ENCODE results near the gene SPATS2.
"Not testable (repeated sequence)": the region's sequence is repeated elsewhere in the genome, so short reads cannot be mapped to it uniquely, and the experiment has no call there.

SPATS2 gene

GRCh38 chr12:49349266-49349665 is 18.0 kb upstream of the SPATS2 start:
- DNase-seq (ENCODE audit: low read depth in 2 of 3, low spot score in 2 of 3), result no peak

- DNase-seq (ENCODE audit: low read depth in 2 of 3, low spot score in 2 of 3), result no peak
These were observed 14.9 kb upstream of the SPATS2 start for GRCh38 chr12:49352351-49352750.

DNA sequence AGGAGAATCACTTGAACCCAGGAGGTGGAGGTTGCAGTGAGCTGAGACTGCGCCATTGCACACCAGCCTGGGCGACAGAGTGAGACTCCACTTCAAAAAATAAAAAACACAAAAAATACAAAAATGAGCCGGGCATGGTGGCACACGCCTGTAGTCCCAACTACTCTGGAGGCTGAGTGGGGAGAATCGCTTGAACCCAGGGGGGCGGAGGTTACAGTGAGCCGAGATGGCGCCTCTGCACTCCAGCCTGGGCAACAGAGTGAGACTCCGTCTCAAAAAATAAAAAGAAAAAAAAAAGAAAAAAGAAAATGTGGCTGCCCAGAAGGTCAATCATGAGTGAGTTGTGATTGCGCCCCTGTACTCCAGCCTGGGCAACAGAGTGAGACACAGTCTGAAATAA is 11.3 kb upstream of the SPATS2 start:
- no peak for DNase-seq (ENCODE audit: low read depth in 2 of 3, low spot score in 2 of 3)

GRCh38 chr12:49357103-49357678 is 10.1 kb upstream of the SPATS2 start:
- no peak for DNase-seq (ENCODE audit: low read depth in 2 of 3, low spot score in 2 of 3)

- no peak for DNase-seq (ENCODE audit: low read depth in 2 of 3, low spot score in 2 of 3)
These were observed 8.7 kb upstream of the SPATS2 start for GRCh38 chr12:49358483-49359141.

GRCh38 chr12:49359671-49360070 is 7.6 kb upstream of the SPATS2 start:
- DNase-seq (ENCODE audit: low read depth in 2 of 3, low spot score in 2 of 3), result no peak

DNA sequence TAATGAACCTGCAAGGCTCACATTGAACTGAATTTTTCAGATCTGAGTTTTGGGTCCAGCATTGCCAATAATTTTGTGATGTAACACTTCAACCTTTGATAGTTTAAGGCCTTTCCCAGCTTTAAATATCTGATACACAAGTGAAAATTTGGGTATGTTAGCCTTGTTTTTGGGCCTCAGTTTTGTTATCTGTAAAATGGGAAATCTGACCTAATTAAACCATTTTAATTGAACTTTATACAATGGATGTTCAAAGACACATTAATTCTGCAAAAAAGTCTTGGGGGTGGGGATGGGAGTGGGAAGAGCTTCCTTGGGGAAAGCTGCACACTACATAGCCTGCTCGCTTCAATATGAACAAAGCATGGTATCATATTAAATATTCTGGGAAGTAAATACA is 5.2 kb upstream of the SPATS2 start:
- no peak for DNase-seq (ENCODE audit: low read depth in 2 of 3, low spot score in 2 of 3)

DNA sequence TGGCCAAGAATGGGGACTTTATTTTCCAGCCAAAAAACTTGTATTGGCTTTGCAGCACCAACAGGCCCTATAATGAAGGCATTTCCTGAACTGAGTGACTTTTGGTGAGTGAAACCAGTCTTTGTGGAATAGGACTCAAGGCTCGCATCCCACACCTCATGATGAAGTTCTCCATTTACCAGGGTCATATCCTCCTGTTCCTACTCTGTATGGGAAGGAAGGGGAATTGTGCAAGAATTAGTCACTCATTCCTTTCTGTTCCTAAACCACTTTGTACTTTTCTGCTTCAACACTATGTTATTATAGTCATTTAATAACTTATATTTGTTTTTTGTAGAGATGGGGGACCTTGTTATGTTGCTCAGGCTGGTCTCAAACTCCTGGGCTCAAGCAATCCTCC is 2.3 kb upstream of the SPATS2 start:
- DNase-seq (ENCODE audit: low read depth in 2 of 3, low spot score in 2 of 3), result no peak

DNA sequence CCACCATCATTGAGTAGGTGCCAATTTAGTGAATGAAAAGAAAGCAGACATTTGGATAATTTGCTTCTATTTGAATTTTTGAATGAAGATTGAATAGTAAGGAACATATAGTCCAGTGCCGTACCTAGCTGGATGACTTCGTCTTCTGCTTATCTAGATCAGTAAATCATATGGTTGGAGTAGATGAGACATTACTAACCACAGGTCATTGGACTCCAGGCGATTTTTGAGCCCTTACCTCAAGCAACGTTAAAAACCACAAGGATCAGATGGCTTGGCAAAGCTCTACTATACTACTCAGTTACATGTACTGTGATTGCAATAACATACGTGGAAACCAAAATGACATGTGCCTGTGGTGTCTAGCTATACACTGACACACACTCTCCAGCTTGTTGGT is 1.7 kb upstream of the SPATS2 start:
- DNase-seq (ENCODE audit: low read depth in 2 of 3, low spot score in 2 of 3), result no peak

DNA sequence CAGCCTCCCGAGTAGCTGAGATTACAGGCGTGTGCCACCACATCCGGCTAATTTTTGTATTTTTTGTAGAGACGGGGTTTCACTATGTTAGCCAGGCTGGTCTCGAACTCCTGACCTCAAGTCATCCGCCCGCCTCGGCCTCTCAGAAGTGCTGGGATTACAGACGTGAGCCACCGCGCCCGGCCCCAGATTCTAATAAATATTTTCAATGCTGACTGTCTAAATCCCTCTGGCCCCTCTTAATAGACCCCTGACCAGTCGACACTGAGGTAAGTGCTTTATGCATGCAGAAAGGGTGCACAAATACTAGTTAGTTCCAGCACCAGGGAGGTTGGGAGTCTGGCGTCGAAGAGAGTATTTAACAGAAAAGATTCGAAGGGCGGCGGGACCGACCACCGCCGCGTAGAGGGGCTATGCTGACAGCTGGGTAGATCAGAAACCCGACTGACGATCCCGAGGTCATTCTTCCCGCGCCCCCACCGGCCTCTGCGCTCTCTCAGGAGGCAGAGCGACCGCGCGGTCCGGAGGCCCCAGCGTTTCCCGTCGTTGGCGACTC is 1.1 kb upstream of the SPATS2 start:
- DNase-seq (ENCODE audit: low read depth in 2 of 3, low spot score in 2 of 3), result no peak

GRCh38 chr12:49366652-49367380 is 446 bp upstream of the SPATS2 start:
- peak; percentile 75 to 88 (median 84) for DNase-seq (ENCODE audit: low read depth in 2 of 3, low spot score in 2 of 3)

DNA sequence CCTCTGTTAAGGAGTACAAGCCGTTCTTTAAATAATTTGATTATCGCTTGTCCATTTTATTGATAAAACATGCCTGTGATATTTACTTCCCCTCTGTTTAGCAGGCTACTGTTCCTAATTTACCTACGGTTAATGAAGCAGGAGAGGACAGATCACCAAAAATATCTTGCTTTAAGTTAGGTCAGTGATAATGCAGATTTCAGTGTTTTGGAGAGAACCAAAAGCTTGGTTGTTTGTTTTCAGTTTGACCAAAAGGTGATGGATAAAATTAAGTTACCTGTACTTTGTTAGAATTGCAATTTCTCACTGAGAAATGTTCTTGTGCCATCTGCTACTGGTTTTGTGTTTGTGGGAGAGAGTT is 958 bp downstream of the SPATS2 start:
- DNase-seq (ENCODE audit: low read depth in 2 of 3, low spot score in 2 of 3), result no peak

DNA sequence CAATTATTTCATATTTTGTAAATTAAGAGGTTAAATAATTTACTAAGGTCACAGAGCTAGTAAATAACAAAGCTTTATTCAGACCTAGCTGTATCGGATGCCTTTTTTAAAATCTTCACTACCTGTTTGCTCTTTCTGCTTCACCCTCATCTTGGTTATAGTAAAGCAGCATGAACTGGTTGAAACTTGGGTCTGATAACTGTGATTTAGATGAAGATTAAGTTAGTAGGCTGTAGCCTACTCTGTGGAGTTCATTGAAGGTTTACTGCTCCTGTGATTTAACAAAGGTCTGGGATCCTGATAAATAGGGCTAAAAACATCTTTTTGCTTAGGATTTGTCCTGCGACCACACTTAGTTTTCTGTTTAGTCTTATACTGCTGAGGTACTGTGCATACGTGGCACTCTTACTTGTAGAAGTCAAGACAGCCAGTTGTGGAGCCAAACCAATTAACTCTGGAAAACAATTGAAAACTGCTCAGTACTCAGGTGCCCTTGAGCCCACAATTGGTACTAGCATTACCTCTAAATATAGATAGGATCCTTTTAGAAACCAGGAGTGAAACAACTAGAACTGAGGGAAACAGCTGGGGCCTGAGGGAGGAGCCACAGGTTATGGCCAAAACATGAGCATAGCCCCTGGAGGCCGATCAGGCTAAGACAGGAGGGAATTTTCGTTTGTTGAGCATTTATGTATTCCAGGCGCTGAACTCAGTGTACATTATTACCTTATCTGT is 2.3 kb downstream of the SPATS2 start:
- no peak for DNase-seq (ENCODE audit: low read depth in 2 of 3, low spot score in 2 of 3)

DNA sequence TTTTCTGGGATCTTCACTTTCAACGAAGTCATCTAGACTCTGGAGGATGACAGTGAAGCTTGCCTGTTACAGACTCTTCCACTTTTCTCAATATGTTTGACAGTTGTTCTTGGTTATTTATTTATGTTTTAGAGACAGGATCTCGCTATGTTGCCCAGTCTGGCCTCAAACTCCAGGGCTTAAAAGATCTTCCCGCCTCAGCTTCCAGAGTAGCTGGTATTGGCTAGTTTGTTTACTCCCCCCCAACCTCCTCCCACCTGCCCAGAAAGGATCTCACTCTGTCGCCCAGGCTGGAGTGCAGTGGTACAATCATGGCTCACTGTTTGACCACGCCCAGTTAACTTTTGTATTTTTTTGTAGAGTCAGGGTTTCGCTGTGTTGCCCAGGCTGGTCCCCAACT is 3.3 kb downstream of the SPATS2 start:
- DNase-seq (ENCODE audit: low read depth in 2 of 3, low spot score in 2 of 3), result no peak

DNA sequence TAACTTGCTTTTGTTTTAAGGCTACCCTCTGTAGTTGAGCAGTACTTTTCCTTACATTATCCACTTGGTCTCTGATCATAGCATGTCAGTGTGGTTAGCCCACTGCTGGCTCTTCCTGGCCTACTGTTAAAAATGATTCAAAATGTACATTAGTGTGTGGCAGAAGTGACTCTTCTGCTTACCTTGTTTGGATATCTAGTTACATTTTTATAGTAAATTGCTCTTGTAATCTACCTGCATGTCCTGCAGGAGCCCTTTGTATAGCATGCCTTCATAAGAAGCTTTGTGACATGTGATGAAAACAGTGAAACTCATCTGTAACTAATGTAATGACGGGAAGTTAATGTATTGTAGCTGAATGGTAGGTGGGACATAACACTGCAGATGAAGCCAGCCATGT is 8.1 kb downstream of the SPATS2 start:
- no peak for DNase-seq (ENCODE audit: low read depth in 2 of 3, low spot score in 2 of 3)

DNA sequence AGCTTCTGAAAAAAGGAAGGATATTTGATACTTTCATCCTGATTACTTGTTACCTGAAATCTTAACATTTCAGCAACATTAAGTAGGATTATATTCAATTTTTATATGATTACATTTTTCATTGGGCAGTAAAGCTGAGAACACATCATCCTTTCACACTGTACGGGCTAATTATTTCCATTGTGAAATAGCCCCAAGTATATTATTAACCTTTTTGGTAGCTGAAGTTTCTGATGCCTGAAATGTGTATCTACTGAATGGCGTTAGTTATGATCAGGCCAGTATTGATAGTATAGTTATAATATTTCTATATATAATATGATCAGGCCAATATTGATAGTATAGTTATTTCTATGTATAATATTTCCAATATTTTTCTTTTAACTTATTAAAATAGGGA is 10.1 kb downstream of the SPATS2 start:
- no peak for DNase-seq (ENCODE audit: low read depth in 2 of 3, low spot score in 2 of 3)

DNA sequence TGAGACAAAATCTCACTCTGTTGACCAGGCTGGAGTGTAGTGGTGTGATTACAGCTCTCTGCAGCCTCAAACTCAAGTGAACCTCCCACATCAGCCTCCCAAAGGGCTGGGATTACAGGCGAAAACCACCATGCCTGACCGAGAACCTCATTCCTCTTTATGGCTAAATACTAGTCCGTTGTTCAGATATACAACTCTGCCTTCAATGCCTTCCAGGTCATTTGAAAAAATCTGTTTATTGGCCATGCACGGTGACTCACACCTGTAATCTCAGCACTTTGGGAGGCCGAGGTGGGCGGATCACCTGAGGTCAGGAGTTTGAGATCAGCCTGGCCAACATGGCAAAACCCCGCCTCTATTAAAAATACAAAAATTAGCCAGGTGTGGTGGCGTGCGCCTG is 12.9 kb downstream of the SPATS2 start:
- DNase-seq (ENCODE audit: low read depth in 2 of 3, low spot score in 2 of 3), result not testable (repeated sequence)

- peak; percentile 27 to 33 (median 33) for DNase-seq (ENCODE audit: low read depth in 2 of 3, low spot score in 2 of 3)
These were observed 21.6 kb downstream of the SPATS2 start for GRCh38 chr12:49388682-49389386.

DNA sequence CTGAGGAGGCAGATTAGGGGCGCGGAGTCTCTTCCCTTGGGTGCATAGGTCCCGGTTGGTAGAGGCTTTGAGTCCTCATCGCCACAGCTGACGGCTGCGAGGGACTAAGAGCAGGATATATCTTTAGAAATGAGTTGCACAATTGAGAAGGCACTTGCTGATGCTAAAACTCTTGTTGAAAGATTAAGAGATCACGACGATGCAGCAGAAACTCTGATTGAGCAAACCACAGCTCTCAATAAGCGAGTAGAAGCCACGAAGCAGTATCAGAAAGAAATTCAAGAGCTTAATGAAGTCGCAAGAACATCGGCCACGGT is 22.1 kb downstream of the SPATS2 start:
- no peak for DNase-seq (ENCODE audit: low read depth in 2 of 3, low spot score in 2 of 3)

- DNase-seq (ENCODE audit: low read depth in 2 of 3, low spot score in 2 of 3), result no peak
These were observed 29.7 kb downstream of the SPATS2 start for GRCh38 chr12:49397000-49397399.

GRCh38 chr12:49400304-49400703 is 33.0 kb downstream of the SPATS2 start:
- no peak for DNase-seq (ENCODE audit: low read depth in 2 of 3, low spot score in 2 of 3)
